PC-9 (cell line): ENCODE measurements around the gene HDHD5. TPM values are rescaled to one million over a fixed set of nuclear protein-coding genes. Genes with fewer than 3 reads are reported as not detected.

Experiments
- BruUV-seq: library from RNA; stranded (reverse); fragments of 400-500 nt; replicated peaks from 2 replicates; lab custom pipeline; 2021; lab: Mats Ljungman, UMichigan
- CTCF ChIA-PET: fragments of 300-600 bp; sonication (Branson Sonifier 250); formaldehyde crosslinking; loops from one replicate; lab custom pipeline; 2022; ENCODE audit warnings: antibody characterized with exemption; lab: Charles Lee
- POLR2A ChIA-PET: fragments of 300-600 bp; sonication (Branson Sonifier 250); formaldehyde crosslinking; loops from one replicate; lab custom pipeline; 2022; ENCODE audit warnings: antibody characterized with exemption; ENCODE audit not compliant: unreplicated experiment; lab: Charles Lee
- DNase-seq, 2 experiments: peaks; one replicate each; pipeline versions ENCODE4 v3.0.0 to v3.0.0-alpha.2; 2015 to 2022; ENCODE audit warnings: mixed read lengths in 1 of 2
- H2AFZ ChIP-seq: fragments of 200-600 bp; sonication (generic); 2 replicates; pipeline ENCODE4 v1.8.1; 2017; ENCODE audit warnings: antibody characterized with exemption
- H3F3A ChIP-seq: fragments of 200-600 bp; sonication (generic); 2 replicates; pipeline ENCODE4 v1.8.1; 2017; ENCODE audit warnings: antibody characterized with exemption, mild to moderate bottlenecking, low read depth; ENCODE audit not compliant: insufficient read depth
- H3K27ac ChIP-seq: fragments of 200-600 bp; sonication (generic); 2 replicates; pipeline ENCODE4 v1.6.1; 2016; ENCODE audit warnings: mixed run types
- H3K27me3 ChIP-seq: fragments of 200-600 bp; sonication (generic); 2 replicates; pipeline ENCODE4 v1.6.1; 2016; ENCODE audit warnings: low read depth, mixed run types; ENCODE audit not compliant: insufficient read depth
- H3K36me3 ChIP-seq: fragments of 200-600 bp; sonication (generic); 2 replicates; pipeline ENCODE4 v1.6.1; 2016; ENCODE audit warnings: low read depth, mixed run types
- H3K4me1 ChIP-seq: fragments of 200-600 bp; sonication (generic); replicated peaks from 2 replicates; pipeline ENCODE4 v1.6.1; 2016; ENCODE audit warnings: mixed run types; ENCODE audit not compliant: insufficient read depth
- H3K4me2 ChIP-seq: fragments of 200-600 bp; sonication (generic); 2 replicates; pipeline ENCODE4 v1.6.1; 2017; ENCODE audit warnings: mixed run types
- H3K4me3 ChIP-seq: fragments of 200-600 bp; sonication (generic); 2 replicates; pipeline ENCODE4 v1.6.1; 2016; ENCODE audit warnings: mixed run types
- H3K79me2 ChIP-seq: fragments of 200-600 bp; sonication (generic); 2 replicates; pipeline ENCODE4 v1.6.1; 2017; ENCODE audit warnings: low read depth, mixed run types
- H3K9me2 ChIP-seq: fragments of 200-600 bp; sonication (generic); 2 replicates; pipeline ENCODE4 v1.8.1; 2017; ENCODE audit warnings: mild to moderate bottlenecking; ENCODE audit not compliant: insufficient read depth
- H3K9me3 ChIP-seq: fragments of 200-600 bp; sonication (generic); 2 replicates; pipeline ENCODE4 v1.8.1; 2016; ENCODE audit warnings: low read depth; ENCODE audit not compliant: insufficient read depth
- H4K20me1 ChIP-seq: fragments of 200-600 bp; sonication (generic); 2 replicates; pipeline ENCODE4 v1.8.1; 2017; ENCODE audit not compliant: insufficient read depth
- CTCF ChIP-seq: fragments of 200-600 bp; sonication (generic); conservative IDR thresholded peaks from 2 replicates; pipeline ENCODE4 v1.6.1; 2017; ENCODE audit warnings: mixed run types, antibody characterized with exemption, mild to moderate bottlenecking, moderate library complexity
- EZH2 ChIP-seq: fragments of 200-600 bp; sonication (generic); IDR thresholded peaks from 2 replicates; pipeline ENCODE4 v1.8.0; 2017; ENCODE audit warnings: antibody characterized with exemption, low read depth
- intact Hi-C: fragments of 100-400 bp; cut with micrococcal nuclease; formaldehyde crosslinking; loops from one replicate; pipeline ENCODE4 v1.10.0; 2022; ENCODE audit not compliant: unreplicated experiment
- total RNA-seq: library from RNA; stranded (reverse); gene quantifications from 2 replicates; pipeline ENCODE4 v1.2.3, GENCODE V29; 2021

Gene HDHD5
- total RNA-seq, 1 experiment from 2014 or later: 26.5 TPM

GRCh38 chr22:17140022-17140421 lies 19.1 kb downstream of the HDHD5 start:
- Histone ChIP-seq H3K9me2 (no peaks in the 10 kb centered on the region), H2AFZ (no peak overlapping the region), H3K36me3 (no peaks in the 10 kb centered on the region), H3K9me3 (no peaks in the 10 kb centered on the region), H4K20me1 (no peaks in the 10 kb centered on the region), H3F3A (no peaks in the 10 kb centered on the region), H3K27me3 (no peaks in the 10 kb centered on the region), H3K4me3 (no peak overlapping the region), H3K4me1 (no peaks in the 10 kb centered on the region), H3K27ac (no peak overlapping the region), H3K79me2 (no peaks in the 10 kb centered on the region), H3K4me2 (no peak overlapping the region)
- DNase-seq: no peak
- BruUV-seq: no TSS peak
- no peak for TF ChIP-seq EZH2
- TF ChIP-seq CTCF: no peak
- CTCF ChIA-PET: no interaction called here
- POLR2A ChIA-PET: no interaction called here
- intact Hi-C loops: no loop called here

GRCh38 chr22:17138513-17138912 lies 20.6 kb downstream of the HDHD5 start:
- TF ChIP-seq CTCF (no peak), EZH2 (no peak)
- DNase-seq: no peak
- Histone ChIP-seq H3K36me3 (no peaks in the 10 kb centered on the region), H3K9me2 (no peaks in the 10 kb centered on the region), H3K79me2 (no peaks in the 10 kb centered on the region), H3K27me3 (no peaks in the 10 kb centered on the region), H4K20me1 (no peaks in the 10 kb centered on the region), H3K27ac (no peak overlapping the region), H3K4me3 (no peak overlapping the region), H3K4me1 (no peaks in the 10 kb centered on the region), H3K4me2 (no peak overlapping the region), H2AFZ (no peak overlapping the region), H3F3A (no peaks in the 10 kb centered on the region), H3K9me3 (no peaks in the 10 kb centered on the region)
- no TSS peak for BruUV-seq
- CTCF ChIA-PET: no interaction called here
- POLR2A ChIA-PET: no interaction called here
- intact Hi-C loops: no loop called here

- DNase-seq: no peak
- no peak overlapping the region for H3K27ac ChIP-seq
- BruUV-seq: no TSS peak
- no peaks in the 10 kb centered on the region for H4K20me1 ChIP-seq
- no peaks in the 10 kb centered on the region for H3K9me3 ChIP-seq
- H3K4me3 ChIP-seq: no peak overlapping the region
- no peaks in the 10 kb centered on the region for H3F3A ChIP-seq
- no peak overlapping the region for H2AFZ ChIP-seq
- no peaks in the 10 kb centered on the region for H3K79me2 ChIP-seq
- H3K27me3 ChIP-seq: no peaks in the 10 kb centered on the region
- POLR2A ChIA-PET: no interaction called here
- TF ChIP-seq EZH2 (no peak), CTCF (no peak)
- CTCF ChIA-PET: no interaction called here
- no peak overlapping the region for H3K4me2 ChIP-seq
- intact Hi-C loops: no loop called here
- no peaks in the 10 kb centered on the region for H3K4me1 ChIP-seq
- no peaks in the 10 kb centered on the region for H3K9me2 ChIP-seq
- no peaks in the 10 kb centered on the region for H3K36me3 ChIP-seq
Observed at GRCh38 chr22:17137861-17138425, 21.1 kb downstream of the HDHD5 start.
